ENCODE measurements around the gene BBS5. TPM values are rescaled to one million over a fixed set of nuclear protein-coding genes. Genes with fewer than 3 reads are reported as not detected.
"Not testable (repeated sequence)": the region's sequence is repeated elsewhere in the genome, so short reads cannot be mapped to it uniquely, and the experiment has no call there.

BBS5 gene
- total RNA-seq, 1 experiment from 2014 or later = 0.55 TPM

DNA sequence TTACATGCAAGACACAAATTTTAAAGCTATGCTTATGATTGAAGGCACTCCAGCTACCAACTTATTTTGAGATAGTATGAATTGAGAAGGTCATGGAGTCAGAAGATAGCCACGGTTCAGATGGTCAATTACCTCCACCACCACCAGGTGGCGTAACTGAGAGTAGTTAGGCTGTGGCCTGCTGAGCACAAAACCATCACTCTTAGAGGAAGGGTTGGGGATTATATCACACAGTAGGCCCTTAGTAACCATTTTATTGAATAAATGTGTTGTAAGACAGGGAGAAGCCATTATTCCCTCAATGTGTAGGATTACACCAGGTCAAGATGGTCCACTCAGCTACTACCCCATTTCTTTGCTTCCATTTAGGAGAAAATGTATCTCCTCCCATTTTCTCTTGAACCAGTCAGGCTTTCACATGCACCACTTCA is 49.0 kb downstream of the BBS5 start:
- Histone ChIP-seq H2BK5ac (ENCODE audit: insufficient read length, low read length) (no peak overlapping the region), H3K4me1 (ENCODE audit: insufficient read depth, low read length) (no peaks in the 10 kb centered on the region), H3K4me2 (ENCODE audit: insufficient read depth, insufficient read length, low read length) (no peak overlapping the region), H2AFZ (ENCODE audit: low read length) (no peak overlapping the region), H3K23me2 (ENCODE audit: insufficient read length, low read depth, low read length, poor library complexity, severe bottlenecking) (no peaks in the 10 kb centered on the region), H4K91ac (ENCODE audit: insufficient read length, low read depth, low read length) (no peak overlapping the region), H2BK15ac (ENCODE audit: low read depth, low read length) (no peak overlapping the region), H3T11ph (ENCODE audit: low read length) (no peak overlapping the region), H3K18ac (ENCODE audit: insufficient read length, low read depth, low read length) (no peak overlapping the region), H3K27me3 (ENCODE audit: insufficient read depth, low read length) (no peaks in the 10 kb centered on the region), H4K8ac (replicated peaks; ENCODE audit: insufficient read length, low read depth, low read length) (no peak overlapping the region), H3K4ac (ENCODE audit: low read depth, low read length) (no peak overlapping the region), H2BK12ac (ENCODE audit: insufficient read length, low read depth, low read length) (no peak overlapping the region), H2AK5ac (ENCODE audit: insufficient read length, low read length) (no peak overlapping the region), H3K56ac (ENCODE audit: insufficient read length, low read depth, low read length) (no peak overlapping the region), H2BK20ac (ENCODE audit: low read depth, low read length, poor library complexity, severe bottlenecking) (no peak overlapping the region), H3K79me2 (ENCODE audit: insufficient read depth, low read length) (no peaks in the 10 kb centered on the region), H2BK120ac (ENCODE audit: low read depth, low read length, poor library complexity, severe bottlenecking) (no peak overlapping the region), H3K9ac (ENCODE audit: extremely low read depth, insufficient read length, low read length) (no peak overlapping the region), H4K20me1 (ENCODE audit: control insufficient read depth, insufficient read depth, insufficient read length) (no peaks in the 10 kb centered on the region), H3K9me3 (ENCODE audit: control insufficient read depth, low read depth, low read length) (no peaks in the 10 kb centered on the region), H4K5ac (ENCODE audit: insufficient read length, low read depth, low read length) (no peak overlapping the region), H3K27ac (ENCODE audit: insufficient read length, low read depth, low read length) (no peak overlapping the region), H3K14ac (ENCODE audit: insufficient read depth, low read length) (no peak overlapping the region), H3K79me1 (ENCODE audit: insufficient read depth, low read depth, low read length, poor library complexity, severe bottlenecking) (no peaks in the 10 kb centered on the region), H3K23ac (ENCODE audit: insufficient read length, low read depth, low read length) (no peak overlapping the region)
- no CpG with 5 or more reads among the region's 2 CpGs for WGBS (ENCODE audit: extremely low coverage, insufficient read length, low lambda C conversion rate)
- Mint-ChIP-seq H3K27me3 (ENCODE audit: low read depth) (no peaks in the 10 kb centered on the region), H3K9me3 (no peaks in the 10 kb centered on the region), H3K4me1 (no peaks in the 10 kb centered on the region), H3K36me3 (ENCODE audit: insufficient read depth in 1 of 3, low read depth in 3 of 3) (peaks cover 0 to 8% (median 7%) of the 10 kb centered on the region in 3 experiments; a peak in 4 of 7 replicates), H3K4me3 (no peak overlapping the region), H3K27ac (no peak overlapping the region)
- DNase-seq = peak; percentile 63
- TF ChIP-seq, protein P1, sequence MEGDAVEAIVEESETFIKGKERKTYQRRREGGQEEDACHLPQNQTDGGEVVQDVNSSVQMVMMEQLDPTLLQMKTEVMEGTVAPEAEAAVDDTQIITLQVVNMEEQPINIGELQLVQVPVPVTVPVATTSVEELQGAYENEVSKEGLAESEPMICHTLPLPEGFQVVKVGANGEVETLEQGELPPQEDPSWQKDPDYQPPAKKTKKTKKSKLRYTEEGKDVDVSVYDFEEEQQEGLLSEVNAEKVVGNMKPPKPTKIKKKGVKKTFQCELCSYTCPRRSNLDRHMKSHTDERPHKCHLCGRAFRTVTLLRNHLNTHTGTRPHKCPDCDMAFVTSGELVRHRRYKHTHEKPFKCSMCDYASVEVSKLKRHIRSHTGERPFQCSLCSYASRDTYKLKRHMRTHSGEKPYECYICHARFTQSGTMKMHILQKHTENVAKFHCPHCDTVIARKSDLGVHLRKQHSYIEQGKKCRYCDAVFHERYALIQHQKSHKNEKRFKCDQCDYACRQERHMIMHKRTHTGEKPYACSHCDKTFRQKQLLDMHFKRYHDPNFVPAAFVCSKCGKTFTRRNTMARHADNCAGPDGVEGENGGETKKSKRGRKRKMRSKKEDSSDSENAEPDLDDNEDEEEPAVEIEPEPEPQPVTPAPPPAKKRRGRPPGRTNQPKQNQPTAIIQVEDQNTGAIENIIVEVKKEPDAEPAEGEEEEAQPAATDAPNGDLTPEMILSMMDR (conservative IDR thresholded peaks at IDR 0.05) = peak; percentile 92

DNA sequence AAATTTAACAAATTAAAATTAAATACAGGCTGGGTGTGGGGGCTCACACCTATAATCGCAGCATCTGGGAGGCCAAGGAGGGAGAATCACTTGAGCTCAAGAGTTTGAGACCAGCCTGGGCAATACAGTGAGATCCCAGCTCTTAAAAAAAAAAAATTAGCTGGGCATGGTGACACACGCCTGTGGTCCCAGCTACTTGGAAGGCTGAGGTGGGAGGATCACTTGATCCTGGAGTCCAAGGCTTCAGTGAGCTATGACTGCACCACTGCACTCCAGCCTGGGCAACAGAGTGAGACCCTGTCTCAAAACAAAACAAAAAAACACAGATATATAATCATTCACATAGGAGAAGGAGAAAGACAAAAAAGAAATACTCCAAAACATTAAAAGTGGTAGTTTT is 60.2 kb downstream of the BBS5 start:
- not testable (repeated sequence) for H3K27me3 ChIP-seq (ENCODE audit: insufficient read depth, low read length)

More for the DNA sequence above, 60.2 kb downstream of the BBS5 start:
- H3T11ph ChIP-seq (ENCODE audit: low read length); DNase-seq; H2BK15ac ChIP-seq (ENCODE audit: low read depth, low read length); H2AFZ ChIP-seq (ENCODE audit: low read length); H3K79me1 ChIP-seq (ENCODE audit: insufficient read depth, low read depth, low read length, poor library complexity, severe bottlenecking); H3K27ac Mint-ChIP-seq; H4K20me1 ChIP-seq (ENCODE audit: control insufficient read depth, insufficient read depth, insufficient read length); H3K23me2 ChIP-seq (ENCODE audit: insufficient read length, low read depth, low read length, poor library complexity, severe bottlenecking); H2BK12ac ChIP-seq (ENCODE audit: insufficient read length, low read depth, low read length); H3K27me3 Mint-ChIP-seq (ENCODE audit: low read depth); H3K4me1 ChIP-seq (ENCODE audit: insufficient read depth, low read length); H4K91ac ChIP-seq (ENCODE audit: insufficient read length, low read depth, low read length); H3K4me1 Mint-ChIP-seq; H3K79me2 ChIP-seq (ENCODE audit: insufficient read depth, low read length); H3K4me2 ChIP-seq (ENCODE audit: insufficient read depth, insufficient read length, low read length); H2AK5ac ChIP-seq (ENCODE audit: insufficient read length, low read length); H4K8ac ChIP-seq (replicated peaks; ENCODE audit: insufficient read length, low read depth, low read length); H3K56ac ChIP-seq (ENCODE audit: insufficient read length, low read depth, low read length); H2BK5ac ChIP-seq (ENCODE audit: insufficient read length, low read length); H3K9me3 ChIP-seq (ENCODE audit: control insufficient read depth, low read depth, low read length); H2BK120ac ChIP-seq (ENCODE audit: low read depth, low read length, poor library complexity, severe bottlenecking); H3K4me3 Mint-ChIP-seq; H3K27ac ChIP-seq (ENCODE audit: insufficient read length, low read depth, low read length); H3K18ac ChIP-seq (ENCODE audit: insufficient read length, low read depth, low read length); H4K5ac ChIP-seq (ENCODE audit: insufficient read length, low read depth, low read length); H3K9ac ChIP-seq (ENCODE audit: extremely low read depth, insufficient read length, low read length); H3K4ac ChIP-seq (ENCODE audit: low read depth, low read length); H3K9me3 Mint-ChIP-seq; H3K14ac ChIP-seq (ENCODE audit: insufficient read depth, low read length); H3K23ac ChIP-seq (ENCODE audit: insufficient read length, low read depth, low read length); H2BK20ac ChIP-seq (ENCODE audit: low read depth, low read length, poor library complexity, severe bottlenecking): not testable (repeated sequence)
- H3K36me3 Mint-ChIP-seq (ENCODE audit: insufficient read depth in 1 of 3, low read depth in 3 of 3) = peaks cover 2 to 34% (median 33%) of the 10 kb centered on the region in 3 experiments; a peak in 6 of 7 replicates
- no CpG with 5 or more reads among the region's 2 CpGs for WGBS (ENCODE audit: extremely low coverage, insufficient read length, low lambda C conversion rate)
